ENCODE results near the gene MSH3.

MSH3 gene

GRCh38 chr5:80917631-80918030, 263.2 kb downstream of the MSH3 start:
- Histone ChIP-seq H3K27me3 (ENCODE audit: insufficient read depth, low read length, poor library complexity, severe bottlenecking) (no peaks in the 10 kb centered on the region), H3K4me2 (ENCODE audit: low read depth, low read length, poor library complexity, severe bottlenecking) (no peak overlapping the region), H4K20me1 (ENCODE audit: insufficient read depth, low read length, poor library complexity, severe bottlenecking) (no peaks in the 10 kb centered on the region), H3K9ac (ENCODE audit: low read depth, low read length, poor library complexity, severe bottlenecking) (no peak overlapping the region), H3F3A (ENCODE audit: low read depth) (no peaks in the 10 kb centered on the region), H3K9me3 (ENCODE audit: insufficient read depth, low read depth, low read length) (no peaks in the 10 kb centered on the region; the same call in 1 of the 2 replicates), H3K36me3 (ENCODE audit: insufficient read depth, low read length) (no peaks in the 10 kb centered on the region), H2AFZ (ENCODE audit: low read length) (no peak overlapping the region), H3K4me3 (ENCODE audit: low read length, poor library complexity, severe bottlenecking) (no peak overlapping the region), H3K9me2 (replicated peaks; ENCODE audit: low read depth, low read length) (no peaks in the 10 kb centered on the region), H3K79me2 (ENCODE audit: insufficient read depth, low read length) (no peaks in the 10 kb centered on the region), H3K4me1 (ENCODE audit: insufficient read depth, low read length, poor library complexity, severe bottlenecking) (peaks cover 3% of the 10 kb centered on the region)
- TF ChIP-seq CTCF (conservative IDR thresholded peaks at IDR 0.05; ENCODE audit: low read length), result no peak
- TF ChIP-seq EZH2phosphoT487 (IDR thresholded peaks at IDR 0.05; ENCODE audit: borderline replicate concordance), result no peak

GRCh38 chr5:80919678-80920196, 265.3 kb downstream of the MSH3 start:
- no peaks in the 10 kb centered on the region for H3K27me3 ChIP-seq (ENCODE audit: insufficient read depth, low read length, poor library complexity, severe bottlenecking)
- H3K4me1 ChIP-seq (ENCODE audit: insufficient read depth, low read length, poor library complexity, severe bottlenecking), result peaks cover 3% of the 10 kb centered on the region
- TF ChIP-seq EZH2phosphoT487 (IDR thresholded peaks at IDR 0.05; ENCODE audit: borderline replicate concordance), result no peak
- no peak for TF ChIP-seq CTCF (conservative IDR thresholded peaks at IDR 0.05; ENCODE audit: low read length)
- no peaks in the 10 kb centered on the region for H3F3A ChIP-seq (ENCODE audit: low read depth)
- no peaks in the 10 kb centered on the region for H4K20me1 ChIP-seq (ENCODE audit: insufficient read depth, low read length, poor library complexity, severe bottlenecking)
- no peak overlapping the region for H2AFZ ChIP-seq (ENCODE audit: low read length)
- H3K36me3 ChIP-seq (ENCODE audit: insufficient read depth, low read length), result no peaks in the 10 kb centered on the region
- H3K9me3 ChIP-seq (ENCODE audit: insufficient read depth, low read depth, low read length), result no peaks in the 10 kb centered on the region
- no peaks in the 10 kb centered on the region for H3K79me2 ChIP-seq (ENCODE audit: insufficient read depth, low read length)
- H3K4me2 ChIP-seq (ENCODE audit: low read depth, low read length, poor library complexity, severe bottlenecking), result no peak overlapping the region
- no peak overlapping the region for H3K4me3 ChIP-seq (ENCODE audit: low read length, poor library complexity, severe bottlenecking)
- no peak overlapping the region for H3K9ac ChIP-seq (ENCODE audit: low read depth, low read length, poor library complexity, severe bottlenecking)
- no peaks in the 10 kb centered on the region for H3K9me2 ChIP-seq (replicated peaks; ENCODE audit: low read depth, low read length)

- no peaks in the 10 kb centered on the region for H3K27me3 ChIP-seq (ENCODE audit: insufficient read depth, low read length, poor library complexity, severe bottlenecking)
- H3K4me3 ChIP-seq (ENCODE audit: low read length, poor library complexity, severe bottlenecking), result no peak overlapping the region
- no peaks in the 10 kb centered on the region for H3F3A ChIP-seq (ENCODE audit: low read depth)
- H3K9me3 ChIP-seq (ENCODE audit: insufficient read depth, low read depth, low read length), result no peaks in the 10 kb centered on the region
- peaks cover 3% of the 10 kb centered on the region for H3K4me1 ChIP-seq (ENCODE audit: insufficient read depth, low read length, poor library complexity, severe bottlenecking)
- no peaks in the 10 kb centered on the region for H3K36me3 ChIP-seq (ENCODE audit: insufficient read depth, low read length)
- H4K20me1 ChIP-seq (ENCODE audit: insufficient read depth, low read length, poor library complexity, severe bottlenecking), result no peaks in the 10 kb centered on the region
- H3K9ac ChIP-seq (ENCODE audit: low read depth, low read length, poor library complexity, severe bottlenecking), result no peak overlapping the region
- no peaks in the 10 kb centered on the region for H3K9me2 ChIP-seq (replicated peaks; ENCODE audit: low read depth, low read length)
- TF ChIP-seq EZH2phosphoT487 (IDR thresholded peaks at IDR 0.05; ENCODE audit: borderline replicate concordance), result no peak
- no peak for TF ChIP-seq CTCF (conservative IDR thresholded peaks at IDR 0.05; ENCODE audit: low read length)
- H3K4me2 ChIP-seq (ENCODE audit: low read depth, low read length, poor library complexity, severe bottlenecking), result no peak overlapping the region
- H2AFZ ChIP-seq (ENCODE audit: low read length), result no peak overlapping the region
- no peaks in the 10 kb centered on the region for H3K79me2 ChIP-seq (ENCODE audit: insufficient read depth, low read length)
Measured at GRCh38 chr5:80920333-80920732, 265.9 kb downstream of the MSH3 start.

Data from Loucy (cell line).